ENCODE data around the gene SPRR2D.
"Not testable (repeated sequence)": the region's sequence is repeated elsewhere in the genome, so short reads cannot be mapped to it uniquely, and the experiment has no call there.

The SPRR2D gene

GRCh38 chr1:153011235-153011758 is 29.6 kb downstream of the SPRR2D start:
- DNase-seq (ENCODE audit: low spot score) = not testable (repeated sequence)

- no peak for DNase-seq (ENCODE audit: low spot score)
Measured at GRCh38 chr1:153001382-153001781, 39.5 kb downstream of the SPRR2D start, which contains the start of gene SPRR3. TSS of gene SPRR3 (plus strand) at chr1:153001749. CDS start at chr1:153003021, 1,272 bp downstream.

- DNase-seq (ENCODE audit: low spot score) = no peak
Measured at GRCh38 chr1:153000294-153000693, 40.6 kb downstream of the SPRR2D start.

- DNase-seq (ENCODE audit: low spot score) = no peak
Measured at GRCh38 chr1:152999818-153000217, 41.1 kb downstream of the SPRR2D start.

GRCh38 chr1:152998476-152998875 is 42.4 kb downstream of the SPRR2D start:
- DNase-seq (ENCODE audit: low spot score) = no peak

- no peak for DNase-seq (ENCODE audit: low spot score)
Measured at GRCh38 chr1:152997901-152998300, 43.0 kb downstream of the SPRR2D start.

- DNase-seq (ENCODE audit: low spot score) = no peak
Measured at GRCh38 chr1:152996633-152997400, 44.1 kb downstream of the SPRR2D start.

- DNase-seq (ENCODE audit: low spot score) = no peak
Measured at GRCh38 chr1:152995842-152996241, 45.1 kb downstream of the SPRR2D start.

- no peak for DNase-seq (ENCODE audit: low spot score)
Measured at GRCh38 chr1:152993186-152993585, 47.7 kb downstream of the SPRR2D start.

Measured in hepatic stellate cell (primary cell).